Activated CD4-positive, alpha-beta T cell treated with anti-CD3 and anti-CD28 coated beads for 1 hour (primary cell): ENCODE data around the gene EVX1.

Experiments
- DNase-seq: peaks from one replicate; pipeline ENCODE4 v3.0.0-alpha.2; 2020

The EVX1 gene

DNA sequence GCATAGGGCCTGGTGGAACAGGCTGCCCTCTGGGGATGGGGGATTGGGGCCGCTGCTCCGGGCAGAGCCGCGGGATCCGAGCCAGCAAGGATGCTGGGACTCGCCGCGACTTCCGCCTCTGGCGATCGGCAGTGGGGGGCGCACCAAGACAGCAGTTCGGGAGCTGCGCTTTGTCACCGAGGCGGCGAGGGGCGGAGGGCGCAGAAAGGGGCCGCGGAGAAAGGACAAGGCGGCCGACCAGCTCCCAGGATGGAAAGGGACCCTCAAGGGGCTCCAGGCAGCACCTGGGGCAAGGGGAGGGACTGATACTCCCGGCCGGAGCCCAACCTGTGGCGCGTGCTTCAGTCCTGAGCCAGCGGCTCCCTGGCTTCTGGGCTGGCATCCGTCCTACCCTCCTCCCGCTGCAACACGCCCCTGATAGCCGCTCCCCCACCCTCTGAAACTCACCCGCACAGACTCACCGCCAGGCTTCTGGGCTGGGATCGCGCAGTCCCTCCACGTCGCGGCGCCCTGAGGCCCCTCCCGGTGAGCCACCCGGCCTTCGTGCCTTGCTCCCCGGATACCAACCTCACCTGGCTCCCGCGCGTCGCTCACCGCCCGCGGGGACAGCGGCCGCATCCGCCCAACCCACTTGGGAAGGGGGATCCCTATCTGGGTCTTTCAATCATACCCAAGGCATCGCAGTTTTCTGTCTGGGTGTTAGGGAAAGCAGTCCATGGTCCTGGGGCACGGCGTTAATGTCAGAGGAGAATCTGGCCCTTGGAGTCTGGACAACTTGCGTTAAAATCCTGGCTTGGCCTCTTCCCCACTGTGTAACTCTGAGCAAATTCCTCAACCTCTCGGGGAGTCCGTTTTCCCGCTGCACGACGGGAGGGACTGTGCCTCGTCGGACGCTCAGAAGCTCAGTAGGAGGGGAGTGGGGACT lies 7.0 kb upstream of the EVX1 start:
- no peak for DNase-seq

DNA sequence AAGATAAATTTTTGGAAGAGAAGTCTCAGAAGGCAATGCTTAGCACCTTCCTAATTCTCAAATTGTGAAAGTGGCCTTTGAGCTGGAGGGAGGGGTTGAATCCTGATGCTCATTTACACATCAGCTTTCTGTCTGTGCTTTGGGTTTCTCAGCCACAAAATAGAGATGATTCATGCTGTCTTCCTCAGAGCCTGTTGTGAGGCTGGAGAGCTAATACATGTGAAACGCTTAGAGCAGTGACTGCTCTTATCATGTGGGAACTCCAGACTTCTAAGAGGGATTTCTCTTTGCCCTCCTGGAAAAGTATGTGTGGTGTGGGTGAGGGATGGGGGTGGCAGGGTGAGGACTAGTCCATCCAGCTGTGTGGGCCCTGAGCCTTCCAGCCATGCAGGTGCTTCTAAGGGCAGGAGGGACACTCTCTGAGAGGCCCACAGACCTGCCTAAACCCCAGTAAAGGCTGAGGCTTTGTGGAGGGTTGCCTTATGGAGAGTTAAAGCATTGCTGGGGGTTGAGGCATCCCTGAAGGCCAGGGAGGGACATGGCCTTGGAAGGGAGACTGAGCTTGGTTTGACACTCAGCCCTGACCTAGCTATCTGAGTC lies 4.8 kb upstream of the EVX1 start:
- no peak for DNase-seq

DNA sequence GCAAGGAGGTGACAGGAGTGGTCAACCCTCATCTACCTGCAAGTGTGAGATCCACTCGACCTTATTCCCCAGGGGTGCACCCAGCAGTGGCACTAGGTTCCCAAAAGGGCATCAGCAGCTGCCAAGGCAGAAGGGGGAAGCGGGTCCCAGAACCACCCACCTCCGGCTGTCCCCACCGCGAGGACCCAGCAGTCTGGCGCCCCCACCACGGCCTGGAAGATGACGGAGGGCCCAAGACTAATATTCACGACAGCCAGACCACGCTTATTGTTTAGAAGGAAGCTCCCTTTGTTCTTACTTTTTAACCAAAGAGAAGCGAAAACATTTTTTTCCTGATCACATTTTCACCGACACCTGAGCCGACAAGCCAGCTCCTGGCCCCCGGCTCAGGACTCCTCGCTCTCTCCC lies 3.6 kb upstream of the EVX1 start:
- no peak for DNase-seq

DNA sequence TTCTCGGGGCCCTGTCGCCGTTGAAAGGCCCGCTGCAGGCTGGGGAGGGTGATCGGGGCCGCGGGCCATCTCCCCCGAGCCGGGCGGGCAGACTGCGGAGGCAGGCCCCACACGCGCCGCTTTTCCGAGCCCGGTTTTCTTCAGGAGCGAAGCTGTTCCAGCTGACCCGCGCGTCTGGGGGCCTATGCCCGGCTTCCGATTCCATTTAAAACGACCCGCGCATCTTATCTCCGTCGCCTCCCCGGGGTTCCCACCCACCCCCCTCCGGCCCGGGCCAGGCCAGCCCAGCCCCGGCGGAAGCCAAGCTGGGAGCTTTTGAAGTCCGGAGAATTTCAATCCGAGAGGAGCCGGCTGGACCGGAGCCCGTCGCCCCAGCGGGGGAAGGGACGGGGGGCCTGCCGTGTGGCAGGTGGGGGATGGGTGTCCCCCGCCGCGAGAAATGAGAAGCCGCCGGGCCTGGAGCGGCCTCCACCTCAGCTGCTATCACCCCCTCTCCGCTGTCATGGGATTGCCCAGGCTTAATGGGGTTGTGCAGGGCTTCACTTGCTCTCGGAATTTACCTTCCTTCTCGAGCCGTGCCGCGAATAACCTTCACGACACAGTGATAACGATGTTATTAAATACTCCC lies 3.1 kb upstream of the EVX1 start:
- DNase-seq, result no peak

DNA sequence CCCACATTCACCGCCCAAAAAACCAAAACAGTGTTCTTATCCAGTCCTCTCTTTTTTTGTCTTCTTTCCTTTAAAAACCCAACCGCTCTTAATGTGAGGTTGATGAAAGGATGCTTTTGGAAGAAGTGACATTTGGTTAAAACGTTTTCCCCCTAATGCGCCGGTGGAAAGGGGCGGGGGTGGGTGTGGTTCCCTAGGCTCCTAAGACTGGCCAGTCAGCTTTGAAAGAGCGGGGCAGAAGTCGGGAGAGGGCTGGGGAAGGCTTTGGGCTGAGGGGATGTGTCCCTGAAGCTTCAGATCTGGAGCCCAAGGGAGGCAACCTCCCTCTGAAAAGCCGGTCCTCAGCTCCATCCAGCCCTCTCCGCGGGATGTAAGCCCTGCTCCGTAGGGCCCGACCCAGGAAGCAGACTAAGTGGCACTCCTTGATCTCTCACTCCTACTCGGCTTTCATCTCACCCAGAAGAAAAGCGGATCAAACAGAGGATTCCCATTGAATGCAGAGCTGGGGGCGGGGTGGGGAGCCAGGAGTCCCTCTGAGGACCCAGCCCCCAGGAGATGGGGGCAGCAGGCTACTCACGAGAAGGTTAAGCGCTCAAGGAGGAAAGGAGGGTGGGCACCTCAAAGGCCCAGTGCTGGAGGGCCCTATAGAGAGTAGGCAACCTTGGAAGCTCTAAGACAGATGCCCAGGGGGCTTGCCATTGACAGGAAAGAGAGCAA lies 2.4 kb upstream of the EVX1 start:
- DNase-seq, result no peak

DNA sequence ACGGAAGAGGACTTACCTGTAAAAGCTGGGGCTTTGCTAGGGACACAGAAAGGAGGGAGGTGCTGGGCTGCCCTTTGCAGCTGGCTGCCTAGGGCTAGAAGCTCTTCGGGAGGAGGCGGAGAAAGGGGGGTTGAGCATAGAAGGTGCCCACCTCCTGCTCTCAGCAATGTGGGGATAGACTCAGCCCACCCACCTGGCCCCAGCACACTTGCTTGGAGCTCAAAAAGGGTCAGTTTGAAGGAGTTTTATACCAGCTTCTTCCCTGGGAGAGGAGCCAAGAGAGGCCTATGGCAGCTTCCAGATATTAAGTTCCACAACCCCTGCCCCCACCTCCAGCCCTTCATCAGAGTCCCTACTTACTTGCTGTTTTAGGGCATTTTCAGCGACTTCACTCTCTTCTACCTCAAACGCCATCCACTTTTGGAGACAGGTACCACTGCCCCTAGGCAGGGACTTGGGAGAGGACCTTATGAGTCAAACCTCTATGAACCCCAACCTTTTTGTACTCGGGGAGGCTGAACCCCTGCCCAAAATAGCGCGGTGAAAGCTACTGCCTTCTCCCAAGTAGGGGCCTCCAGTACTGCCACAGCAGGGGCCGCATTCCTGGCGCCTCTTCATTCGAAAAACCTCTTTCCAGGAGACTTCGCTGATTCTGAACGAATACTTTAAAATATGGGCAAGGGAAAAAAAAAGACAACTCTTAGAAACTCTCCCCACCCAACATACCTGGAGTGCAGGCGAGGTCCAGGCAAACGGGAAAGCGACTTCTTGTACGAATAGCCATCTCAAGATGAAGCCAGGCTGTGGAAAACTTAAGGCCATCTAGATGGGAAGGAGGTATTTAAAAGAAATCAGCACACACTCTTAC lies 1.2 kb upstream of the EVX1 start:
- DNase-seq, result no peak

DNA sequence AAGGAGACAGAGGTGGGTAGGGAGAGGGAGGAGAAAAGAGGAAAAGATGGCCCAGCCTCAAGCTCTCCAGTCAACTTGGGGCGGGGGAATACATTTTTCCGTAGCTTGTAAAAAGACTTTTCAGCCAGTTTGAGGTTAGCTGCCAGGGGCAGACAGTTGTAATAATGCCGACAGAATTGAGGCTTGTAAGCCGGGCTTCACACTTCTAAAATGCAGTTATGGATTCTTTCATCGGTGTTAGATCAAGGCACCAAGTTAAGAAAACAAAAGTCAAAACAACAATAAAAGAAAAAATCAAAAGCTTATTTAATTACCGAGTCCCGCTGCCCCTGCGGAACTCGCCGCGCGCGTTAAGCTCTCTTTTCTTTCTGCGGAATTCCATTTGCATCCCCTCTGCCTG lies 448 bp upstream of the EVX1 start:
- no peak for DNase-seq

DNA sequence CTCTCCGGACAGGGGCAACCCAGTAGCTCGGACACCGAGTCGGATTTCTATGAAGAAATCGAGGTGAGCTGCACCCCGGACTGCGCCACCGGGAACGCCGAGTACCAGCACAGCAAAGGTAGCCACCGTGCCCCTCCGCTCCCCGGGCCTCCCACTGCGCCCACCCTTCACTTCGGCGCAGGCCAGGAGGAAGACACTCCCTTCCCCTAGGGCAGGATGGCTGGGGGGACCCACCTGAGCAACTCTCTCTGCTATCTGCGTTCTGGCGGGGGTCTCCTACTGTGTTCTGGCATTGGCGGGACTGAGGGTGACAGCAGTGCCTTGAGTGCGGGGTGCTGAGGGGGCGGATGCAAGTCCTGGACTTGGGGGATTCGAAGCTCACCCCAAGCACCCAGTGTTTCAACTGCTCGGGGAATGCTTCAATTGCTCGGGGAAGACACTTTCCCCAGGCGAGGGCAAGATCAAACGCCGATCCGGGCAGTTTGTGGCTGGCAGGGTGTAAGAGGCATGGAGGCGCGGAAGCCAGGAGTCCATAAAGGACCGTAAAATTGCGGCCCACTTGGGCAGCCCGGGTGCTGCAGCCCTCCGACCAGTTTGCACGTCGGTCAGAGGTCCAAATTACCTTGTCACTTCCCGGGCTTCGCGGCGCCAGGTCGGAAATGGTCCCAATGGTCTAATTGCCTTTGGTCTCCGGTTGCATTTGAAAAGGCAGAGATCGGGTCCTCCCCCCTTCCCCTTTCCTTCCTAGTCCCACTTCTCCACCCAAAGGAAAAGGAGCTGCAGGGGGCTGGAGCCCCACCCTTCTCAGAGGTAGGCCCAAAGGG lies 950 bp downstream of the EVX1 start:
- no peak for DNase-seq

DNA sequence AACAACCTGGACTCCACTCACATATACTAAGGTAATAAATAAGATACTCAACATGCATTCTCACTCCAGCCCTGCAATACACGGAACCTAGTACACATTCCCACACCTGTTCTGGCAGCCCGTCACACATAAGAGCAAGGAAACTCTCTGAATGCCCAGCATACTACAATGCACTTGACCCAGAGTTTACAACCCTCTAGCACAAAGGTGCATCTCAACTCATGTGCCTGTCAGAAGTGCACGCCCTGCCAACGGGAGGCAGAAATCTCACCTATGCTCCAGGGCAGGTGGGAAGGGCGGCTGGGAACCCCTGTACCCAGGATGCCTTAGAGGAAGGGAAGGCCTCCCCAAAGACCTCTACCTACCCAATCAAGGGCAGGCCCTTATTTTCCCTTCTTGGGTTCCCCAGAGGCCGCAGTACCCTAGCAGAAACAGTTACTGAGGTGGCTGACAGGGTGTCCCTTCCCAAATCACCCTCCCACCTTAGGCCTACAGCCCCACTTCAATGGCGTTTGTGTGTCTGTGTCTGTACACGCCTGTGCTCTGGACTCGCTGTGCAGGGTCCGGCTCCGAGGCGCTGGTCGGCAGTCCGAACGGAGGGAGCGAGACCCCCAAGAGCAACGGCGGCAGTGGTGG lies 2.0 kb downstream of the EVX1 start:
- DNase-seq, result no peak

DNA sequence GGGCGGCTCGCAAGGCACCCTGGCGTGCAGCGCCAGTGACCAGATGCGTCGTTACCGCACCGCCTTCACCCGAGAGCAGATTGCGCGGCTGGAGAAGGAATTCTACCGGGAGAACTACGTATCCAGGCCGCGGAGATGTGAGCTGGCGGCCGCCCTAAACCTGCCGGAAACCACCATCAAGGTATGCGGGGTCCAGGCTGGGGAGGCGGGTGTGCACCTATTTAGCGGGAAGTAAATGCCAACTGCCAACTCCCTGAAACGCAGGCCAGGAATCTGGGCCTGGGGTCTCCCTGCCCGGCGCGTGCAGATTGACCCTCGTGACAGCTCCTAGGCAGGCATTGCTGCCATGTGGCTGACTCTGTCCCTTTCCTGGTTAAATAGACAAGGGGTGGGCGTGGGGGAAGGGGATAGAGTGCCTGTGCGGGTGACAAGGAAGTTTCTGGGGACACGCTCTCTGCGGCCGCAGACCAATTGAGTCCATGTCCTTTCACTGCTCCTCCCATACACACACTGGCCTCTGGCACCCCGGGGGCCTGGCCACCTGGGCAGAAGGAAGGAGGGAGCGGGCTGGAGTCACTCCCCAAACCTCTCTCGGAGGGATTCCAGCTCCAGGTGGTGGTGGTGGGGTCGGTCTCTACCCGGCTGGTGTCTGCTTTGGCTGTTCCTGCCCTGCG lies 2.7 kb downstream of the EVX1 start:
- no peak for DNase-seq

DNA sequence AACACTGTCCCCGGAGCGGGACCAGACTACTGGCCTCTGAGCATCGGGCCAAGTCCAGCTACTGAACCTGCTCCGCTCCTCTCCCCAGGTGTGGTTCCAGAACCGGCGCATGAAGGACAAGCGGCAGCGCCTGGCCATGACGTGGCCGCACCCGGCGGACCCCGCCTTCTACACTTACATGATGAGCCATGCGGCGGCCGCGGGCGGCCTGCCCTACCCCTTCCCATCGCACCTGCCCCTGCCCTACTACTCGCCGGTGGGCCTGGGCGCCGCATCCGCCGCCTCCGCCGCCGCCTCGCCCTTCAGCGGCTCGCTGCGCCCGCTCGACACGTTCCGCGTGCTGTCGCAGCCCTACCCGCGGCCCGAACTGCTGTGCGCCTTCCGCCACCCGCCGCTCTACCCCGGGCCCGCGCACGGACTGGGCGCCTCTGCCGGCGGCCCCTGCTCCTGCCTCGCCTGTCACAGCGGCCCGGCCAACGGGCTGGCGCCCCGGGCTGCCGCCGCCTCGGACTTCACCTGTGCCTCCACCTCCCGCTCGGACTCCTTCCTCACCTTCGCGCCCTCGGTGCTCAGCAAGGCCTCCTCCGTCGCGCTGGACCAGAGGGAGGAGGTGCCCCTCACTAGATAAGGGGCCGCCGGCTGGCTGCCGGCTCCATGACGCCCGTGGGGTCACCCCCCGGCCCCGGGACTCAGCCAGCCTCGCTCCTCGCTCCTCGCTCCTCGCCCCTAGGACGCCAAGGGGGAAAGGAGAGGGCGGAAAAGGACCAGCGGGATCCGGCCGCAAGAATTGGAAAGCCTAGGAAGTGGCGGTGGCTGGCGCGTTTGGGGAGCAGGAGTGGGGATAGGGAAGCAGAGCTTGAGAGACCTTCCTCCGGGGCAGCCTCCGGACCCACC lies 3.4 kb downstream of the EVX1 start:
- DNase-seq, result no peak

DNA sequence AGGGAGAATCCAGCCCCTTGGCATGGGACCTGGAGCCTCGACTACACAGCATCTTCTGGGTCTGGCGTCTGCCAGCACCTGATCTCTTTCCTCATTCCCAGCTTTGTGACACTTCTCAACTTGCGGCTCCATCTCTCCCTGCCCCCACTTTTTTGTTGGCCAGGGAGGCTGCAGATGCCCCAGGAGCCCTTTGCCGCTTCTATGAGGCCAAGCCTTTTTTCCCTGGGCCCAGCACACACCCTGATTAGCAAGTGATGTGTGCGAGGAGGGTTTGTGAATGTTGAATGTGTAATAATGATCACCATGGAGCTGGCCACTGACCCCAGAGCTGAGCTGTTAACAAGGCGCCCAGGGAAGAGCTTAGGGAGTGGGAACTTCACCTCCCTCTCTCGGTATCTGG lies 4.4 kb downstream of the EVX1 start:
- DNase-seq, result no peak

DNA sequence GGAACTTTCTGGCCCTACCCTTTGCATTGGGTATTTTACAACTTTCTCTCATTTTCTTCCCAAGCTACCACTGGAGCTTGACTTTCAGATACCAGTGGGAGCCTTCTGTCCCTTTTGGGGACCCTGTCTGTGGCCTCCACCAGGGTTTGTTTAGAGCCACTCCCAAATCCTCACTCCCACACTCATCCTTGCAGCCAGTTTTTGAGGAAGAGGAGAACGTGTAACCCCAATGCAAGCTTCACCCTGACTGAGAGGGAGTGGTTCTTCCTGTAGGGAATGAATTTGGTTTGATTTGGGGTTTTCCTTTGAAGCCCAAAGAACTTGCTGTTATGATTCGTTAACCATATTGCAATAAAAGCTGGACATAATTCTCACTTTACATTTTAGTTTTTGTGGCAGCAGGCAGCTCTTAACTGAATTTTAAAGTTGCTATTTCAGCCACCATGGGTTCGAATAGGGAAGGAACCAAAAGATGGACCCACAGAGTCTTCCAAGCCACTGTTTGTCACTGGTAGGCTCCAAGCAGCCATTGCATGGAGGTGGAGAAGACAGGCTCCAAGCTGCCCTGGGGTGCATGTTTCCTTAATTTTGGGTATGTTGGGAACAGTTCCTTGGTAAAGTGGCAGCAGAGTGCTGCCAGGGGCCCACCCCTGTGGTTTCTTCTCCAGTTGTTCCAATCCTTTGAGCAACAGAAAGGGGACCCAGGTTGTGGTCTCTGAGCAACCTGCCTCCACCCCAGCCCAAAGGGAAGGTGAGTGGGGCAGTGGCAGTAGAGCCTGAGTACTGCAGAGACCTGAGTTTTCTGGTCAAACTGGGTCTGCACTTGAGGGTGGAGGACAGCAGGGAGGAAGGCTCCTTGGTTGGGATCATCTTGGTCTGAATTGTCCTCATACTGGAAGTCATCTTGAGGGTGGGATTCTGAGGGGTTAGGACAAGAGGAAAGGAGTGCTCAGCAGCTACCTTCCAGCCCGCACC lies 5.1 kb downstream of the EVX1 start:
- DNase-seq, result no peak

DNA sequence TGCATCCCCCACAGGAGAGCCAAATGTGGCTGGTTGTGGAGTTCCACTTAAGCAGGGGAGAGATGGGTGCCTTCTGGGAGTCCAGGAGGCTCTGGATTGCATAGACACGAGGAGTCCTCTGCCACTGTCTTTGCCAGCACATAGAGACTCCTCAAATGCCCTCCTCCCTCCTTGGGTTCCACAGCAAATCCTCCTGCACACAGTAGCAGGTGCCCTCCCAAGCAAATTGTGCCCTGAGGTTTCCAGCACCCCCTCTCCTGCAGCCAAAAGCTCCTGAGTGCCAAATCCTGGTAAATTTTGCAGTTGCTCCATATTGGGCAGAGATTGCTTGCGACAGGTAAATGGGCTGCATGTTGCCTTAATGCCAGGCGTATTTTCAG lies 5.8 kb downstream of the EVX1 start:
- no peak for DNase-seq

DNA sequence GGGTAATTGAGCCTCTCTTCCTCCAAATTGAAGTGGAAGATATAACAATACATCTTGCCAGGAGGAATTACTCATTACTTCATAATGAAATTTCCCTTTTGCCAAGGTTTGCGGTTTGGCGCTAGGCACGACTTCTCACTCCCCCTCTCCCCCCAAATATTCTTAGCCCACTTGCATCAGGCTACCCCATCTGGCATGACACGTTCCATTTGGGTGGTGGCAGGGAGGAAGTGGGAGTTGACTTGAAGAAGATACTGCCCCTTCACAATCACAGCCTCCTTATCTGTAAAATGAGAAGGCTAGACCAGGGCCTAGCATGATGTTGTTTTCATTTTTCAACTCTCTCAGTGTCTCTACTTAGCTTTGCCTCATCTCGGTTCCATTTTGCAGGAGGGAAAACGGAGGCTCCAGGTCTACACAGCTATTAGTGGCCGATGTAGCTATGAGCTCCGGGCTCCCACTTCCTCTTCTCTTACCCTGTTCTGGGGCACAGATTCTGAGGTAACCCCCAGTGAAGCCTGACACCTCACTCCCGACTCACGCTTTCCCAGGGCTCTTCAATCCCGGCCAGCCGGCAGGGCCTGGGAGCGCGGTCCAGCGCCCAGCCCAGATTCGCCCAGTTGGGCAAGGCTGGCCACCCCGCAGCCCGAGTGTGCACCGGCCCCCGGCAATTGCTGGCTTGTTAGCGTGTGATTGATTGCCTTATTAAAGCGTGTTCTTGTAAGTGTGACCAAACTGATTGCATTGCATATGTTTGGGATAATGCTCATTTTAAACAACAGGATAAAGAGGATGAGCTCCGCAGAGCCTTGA lies 6.5 kb downstream of the EVX1 start:
- no peak for DNase-seq

DNA sequence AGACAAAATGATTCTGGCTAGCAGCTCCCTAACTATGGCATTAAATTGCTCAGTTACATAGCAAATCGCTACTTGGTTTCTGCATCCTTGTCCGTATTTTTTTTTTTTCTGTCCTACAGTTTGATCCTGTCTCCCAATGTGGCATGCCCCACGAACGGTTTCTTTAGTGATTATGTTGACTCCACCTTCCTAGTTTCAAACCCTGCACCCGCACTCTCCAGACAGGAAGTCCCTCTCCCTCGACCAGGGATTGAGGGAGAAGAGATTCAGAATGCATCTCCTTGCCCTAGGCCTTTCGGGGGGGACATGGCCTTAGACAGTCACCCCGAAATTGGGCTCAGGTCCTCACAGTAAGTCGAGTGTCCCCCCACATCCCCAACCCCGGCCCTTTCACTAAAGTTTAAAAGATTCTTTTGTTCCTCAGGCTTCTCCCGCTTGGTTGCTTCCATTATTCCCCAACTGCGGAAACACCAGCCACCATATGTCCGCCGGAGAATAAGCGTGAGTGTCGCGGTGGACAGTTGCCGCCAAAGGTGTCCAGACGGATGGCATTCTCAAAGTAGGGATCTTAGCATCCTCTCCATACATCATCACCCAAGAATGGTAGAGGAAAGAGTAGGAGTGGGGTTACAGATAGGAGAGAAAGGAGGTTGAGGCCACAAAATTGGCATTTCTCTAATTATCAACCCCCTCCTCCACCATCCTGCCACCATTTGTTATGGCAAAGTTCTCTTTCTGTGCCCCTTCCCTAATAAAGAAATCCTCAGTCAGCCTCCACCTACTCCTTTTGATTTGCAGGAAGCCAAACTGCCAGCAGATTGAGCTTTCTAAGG lies 7.3 kb downstream of the EVX1 start:
- DNase-seq, result no peak
